PC-3 (cell line): ENCODE results near the gene COL1A1.

Source experiments
- EZH2 ChIP-seq: fragments of 300-600 bp; sonication (generic); IDR thresholded peaks from one replicate; pipeline ENCODE4 v1.6.1; 2017; ENCODE audit warnings: antibody characterized with exemption, mild to moderate bottlenecking, low read length; ENCODE audit not compliant: unreplicated experiment
- EZH2phosphoT487 ChIP-seq: fragments of 300-600 bp; sonication (generic); IDR thresholded peaks from 2 replicates; pipeline ENCODE4 v1.6.1; 2018; ENCODE audit warnings: mild to moderate bottlenecking, antibody characterized with exemption, low read length, borderline replicate concordance
- TF ChIP-seq, protein P1 (sequence below): fragments of 300-600 bp; sonication (generic); conservative IDR thresholded peaks from 2 replicates; pipeline ENCODE4 v1.5.1; 2017; ENCODE audit warnings: antibody characterized with exemption, low read depth, mild to moderate bottlenecking, low read length

DNA sequence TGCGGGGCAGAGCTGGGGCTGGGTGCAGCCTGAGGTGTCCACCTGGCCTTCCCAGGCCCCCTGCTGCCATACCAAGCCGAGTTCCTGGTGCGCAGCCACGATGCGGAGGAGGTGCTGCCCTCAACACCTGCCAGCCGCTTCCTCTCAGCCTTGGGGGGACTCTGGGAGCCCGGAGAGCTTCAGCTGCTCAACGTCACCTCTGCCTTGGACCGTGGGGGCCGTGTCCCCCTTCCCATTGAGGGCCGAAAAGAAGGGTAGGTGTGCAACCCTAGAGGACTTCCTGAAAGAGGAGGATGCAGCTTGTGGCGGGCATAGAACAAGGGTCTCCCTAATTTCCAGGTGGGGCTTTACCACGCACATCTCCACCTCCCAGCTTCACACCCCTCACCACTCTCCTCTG lies 33.1 kb downstream of the COL1A1 start:
- TF ChIP-seq, protein P1, sequence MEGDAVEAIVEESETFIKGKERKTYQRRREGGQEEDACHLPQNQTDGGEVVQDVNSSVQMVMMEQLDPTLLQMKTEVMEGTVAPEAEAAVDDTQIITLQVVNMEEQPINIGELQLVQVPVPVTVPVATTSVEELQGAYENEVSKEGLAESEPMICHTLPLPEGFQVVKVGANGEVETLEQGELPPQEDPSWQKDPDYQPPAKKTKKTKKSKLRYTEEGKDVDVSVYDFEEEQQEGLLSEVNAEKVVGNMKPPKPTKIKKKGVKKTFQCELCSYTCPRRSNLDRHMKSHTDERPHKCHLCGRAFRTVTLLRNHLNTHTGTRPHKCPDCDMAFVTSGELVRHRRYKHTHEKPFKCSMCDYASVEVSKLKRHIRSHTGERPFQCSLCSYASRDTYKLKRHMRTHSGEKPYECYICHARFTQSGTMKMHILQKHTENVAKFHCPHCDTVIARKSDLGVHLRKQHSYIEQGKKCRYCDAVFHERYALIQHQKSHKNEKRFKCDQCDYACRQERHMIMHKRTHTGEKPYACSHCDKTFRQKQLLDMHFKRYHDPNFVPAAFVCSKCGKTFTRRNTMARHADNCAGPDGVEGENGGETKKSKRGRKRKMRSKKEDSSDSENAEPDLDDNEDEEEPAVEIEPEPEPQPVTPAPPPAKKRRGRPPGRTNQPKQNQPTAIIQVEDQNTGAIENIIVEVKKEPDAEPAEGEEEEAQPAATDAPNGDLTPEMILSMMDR: no peak
- TF ChIP-seq EZH2phosphoT487: no peak
- no peak for TF ChIP-seq EZH2
